DOHH2 (cell line): Measurements from ENCODE around the gene PITPNC1.

Source experiments
- EZH2phosphoT487 ChIP-seq: fragments of 200-600 bp; sonication (generic); IDR thresholded peaks from 2 replicates; pipeline ENCODE4 v1.6.1; 2017; ENCODE audit warnings: borderline replicate concordance, mild to moderate bottlenecking, antibody characterized with exemption, low read length, moderate library complexity, mixed read lengths
- TF ChIP-seq, protein P1 (sequence below): fragments of 200-600 bp; sonication (generic); IDR thresholded peaks from one replicate; pipeline ENCODE4 v1.5.1; 2014; ENCODE audit warnings: antibody characterized with exemption, mild to moderate bottlenecking, low read depth, low read length; ENCODE audit not compliant: poor library complexity, severe bottlenecking

DNA sequence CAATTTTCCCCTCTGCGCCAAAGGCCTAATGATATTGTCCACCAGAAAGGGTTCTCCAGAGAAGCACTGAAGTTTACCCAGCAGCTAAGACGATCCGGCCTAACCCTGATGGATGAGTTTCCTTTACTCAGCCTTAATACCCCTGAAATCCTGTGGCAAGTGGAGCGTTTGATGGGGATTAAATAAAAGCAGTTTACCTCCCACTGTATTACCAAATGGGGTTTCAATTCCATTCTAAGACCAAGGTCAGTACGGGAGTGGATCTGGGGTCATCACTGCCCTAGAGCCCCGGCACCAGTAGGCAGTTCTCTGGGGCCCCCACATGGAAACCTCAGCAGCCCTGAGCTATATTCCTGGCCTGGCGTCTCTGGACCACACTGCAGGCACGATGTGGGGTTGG lies 243.6 kb downstream of the PITPNC1 start:
- TF ChIP-seq, protein P1, sequence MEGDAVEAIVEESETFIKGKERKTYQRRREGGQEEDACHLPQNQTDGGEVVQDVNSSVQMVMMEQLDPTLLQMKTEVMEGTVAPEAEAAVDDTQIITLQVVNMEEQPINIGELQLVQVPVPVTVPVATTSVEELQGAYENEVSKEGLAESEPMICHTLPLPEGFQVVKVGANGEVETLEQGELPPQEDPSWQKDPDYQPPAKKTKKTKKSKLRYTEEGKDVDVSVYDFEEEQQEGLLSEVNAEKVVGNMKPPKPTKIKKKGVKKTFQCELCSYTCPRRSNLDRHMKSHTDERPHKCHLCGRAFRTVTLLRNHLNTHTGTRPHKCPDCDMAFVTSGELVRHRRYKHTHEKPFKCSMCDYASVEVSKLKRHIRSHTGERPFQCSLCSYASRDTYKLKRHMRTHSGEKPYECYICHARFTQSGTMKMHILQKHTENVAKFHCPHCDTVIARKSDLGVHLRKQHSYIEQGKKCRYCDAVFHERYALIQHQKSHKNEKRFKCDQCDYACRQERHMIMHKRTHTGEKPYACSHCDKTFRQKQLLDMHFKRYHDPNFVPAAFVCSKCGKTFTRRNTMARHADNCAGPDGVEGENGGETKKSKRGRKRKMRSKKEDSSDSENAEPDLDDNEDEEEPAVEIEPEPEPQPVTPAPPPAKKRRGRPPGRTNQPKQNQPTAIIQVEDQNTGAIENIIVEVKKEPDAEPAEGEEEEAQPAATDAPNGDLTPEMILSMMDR = no peak
- TF ChIP-seq EZH2phosphoT487 = no peak
